Measurements from ENCODE around the gene TPST2. TPM values are rescaled to one million over a fixed set of nuclear protein-coding genes. Genes with fewer than 3 reads are reported as not detected.

Gene TPST2
- polyA plus RNA-seq, 2 of the 4 experiments (the other 2 are of a cell fraction) = 10.3 to 10.5 TPM

DNA sequence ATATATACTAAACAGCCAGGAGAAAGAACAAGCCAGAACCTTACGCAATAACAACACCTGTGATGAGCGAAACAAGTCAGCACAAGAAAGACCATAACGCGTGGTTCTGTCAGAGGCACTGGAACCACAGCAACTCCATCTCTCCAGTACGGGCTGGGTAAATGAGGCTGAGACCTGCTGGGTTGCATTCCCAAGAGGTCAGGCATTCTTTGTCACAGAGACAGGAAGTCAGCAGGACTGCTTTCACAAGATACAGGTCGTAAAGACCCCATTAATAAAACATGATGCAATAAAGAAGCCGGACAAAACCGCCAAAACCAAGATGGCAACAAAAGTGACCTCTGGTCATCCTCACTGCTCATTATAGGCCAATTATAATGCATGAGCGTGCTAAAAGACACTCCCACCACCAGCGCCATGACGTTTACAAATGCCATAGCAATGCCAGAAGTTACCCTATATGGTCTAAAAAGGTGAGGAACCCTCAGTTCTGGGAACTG, 21.7 kb downstream of the TPST2 start:
- Histone ChIP-seq H3K4me2 (no peak overlapping the region), H3K27ac (no peak overlapping the region), H3K4me3 (no peak overlapping the region), H3K4me1 (no peaks in the 10 kb centered on the region), H3K9me3 (no peaks in the 10 kb centered on the region)
- ATAC-seq (no peak), DNase-seq (ENCODE audit: low read depth in 1 of 2, low spot score in 1 of 2) (no peak), FAIRE-seq (no peak)
- CTCF ChIA-PET = no interaction called here
- WGBS (ENCODE audit: missing lambda C conversion rate) = 92% methylated on average over 11 of the region's 11 CpGs
- no peak for TF ChIP-seq PHF8 (IDR thresholded peaks at IDR 0.05; ENCODE audit: borderline replicate concordance, low read depth)
- TF ChIP-seq, protein P1, sequence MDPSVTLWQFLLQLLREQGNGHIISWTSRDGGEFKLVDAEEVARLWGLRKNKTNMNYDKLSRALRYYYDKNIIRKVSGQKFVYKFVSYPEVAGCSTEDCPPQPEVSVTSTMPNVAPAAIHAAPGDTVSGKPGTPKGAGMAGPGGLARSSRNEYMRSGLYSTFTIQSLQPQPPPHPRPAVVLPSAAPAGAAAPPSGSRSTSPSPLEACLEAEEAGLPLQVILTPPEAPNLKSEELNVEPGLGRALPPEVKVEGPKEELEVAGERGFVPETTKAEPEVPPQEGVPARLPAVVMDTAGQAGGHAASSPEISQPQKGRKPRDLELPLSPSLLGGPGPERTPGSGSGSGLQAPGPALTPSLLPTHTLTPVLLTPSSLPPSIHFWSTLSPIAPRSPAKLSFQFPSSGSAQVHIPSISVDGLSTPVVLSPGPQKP (IDR thresholded peaks at IDR 0.05; ENCODE audit: low read depth, low read length) = no peak
- TF ChIP-seq MAZ (IDR thresholded peaks at IDR 0.05; ENCODE audit: borderline replicate concordance, low read depth, low read length) = no peak
- TF ChIP-seq RCOR1 (IDR thresholded peaks at IDR 0.05; ENCODE audit: low read depth, low read length) = no peak
- TF ChIP-seq FOSL2 (IDR thresholded peaks at IDR 0.05) = no peak
- no peak for TF ChIP-seq FOSL2 (CRISPR knock-in tag; IDR thresholded peaks at IDR 0.05)
- TF ChIP-seq SMC3 (IDR thresholded peaks at IDR 0.05) = no peak
- TF ChIP-seq, protein P2, sequence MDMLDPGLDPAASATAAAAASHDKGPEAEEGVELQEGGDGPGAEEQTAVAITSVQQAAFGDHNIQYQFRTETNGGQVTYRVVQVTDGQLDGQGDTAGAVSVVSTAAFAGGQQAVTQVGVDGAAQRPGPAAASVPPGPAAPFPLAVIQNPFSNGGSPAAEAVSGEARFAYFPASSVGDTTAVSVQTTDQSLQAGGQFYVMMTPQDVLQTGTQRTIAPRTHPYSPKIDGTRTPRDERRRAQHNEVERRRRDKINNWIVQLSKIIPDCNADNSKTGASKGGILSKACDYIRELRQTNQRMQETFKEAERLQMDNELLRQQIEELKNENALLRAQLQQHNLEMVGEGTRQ (IDR thresholded peaks at IDR 0.05) = no peak
- TF ChIP-seq MYC (IDR thresholded peaks at IDR 0.05; ENCODE audit: borderline replicate concordance, low read length) = no peak
- TF ChIP-seq, protein P3, sequence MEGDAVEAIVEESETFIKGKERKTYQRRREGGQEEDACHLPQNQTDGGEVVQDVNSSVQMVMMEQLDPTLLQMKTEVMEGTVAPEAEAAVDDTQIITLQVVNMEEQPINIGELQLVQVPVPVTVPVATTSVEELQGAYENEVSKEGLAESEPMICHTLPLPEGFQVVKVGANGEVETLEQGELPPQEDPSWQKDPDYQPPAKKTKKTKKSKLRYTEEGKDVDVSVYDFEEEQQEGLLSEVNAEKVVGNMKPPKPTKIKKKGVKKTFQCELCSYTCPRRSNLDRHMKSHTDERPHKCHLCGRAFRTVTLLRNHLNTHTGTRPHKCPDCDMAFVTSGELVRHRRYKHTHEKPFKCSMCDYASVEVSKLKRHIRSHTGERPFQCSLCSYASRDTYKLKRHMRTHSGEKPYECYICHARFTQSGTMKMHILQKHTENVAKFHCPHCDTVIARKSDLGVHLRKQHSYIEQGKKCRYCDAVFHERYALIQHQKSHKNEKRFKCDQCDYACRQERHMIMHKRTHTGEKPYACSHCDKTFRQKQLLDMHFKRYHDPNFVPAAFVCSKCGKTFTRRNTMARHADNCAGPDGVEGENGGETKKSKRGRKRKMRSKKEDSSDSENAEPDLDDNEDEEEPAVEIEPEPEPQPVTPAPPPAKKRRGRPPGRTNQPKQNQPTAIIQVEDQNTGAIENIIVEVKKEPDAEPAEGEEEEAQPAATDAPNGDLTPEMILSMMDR (IDR thresholded peaks at IDR 0.05) = no peak
- TF ChIP-seq, protein P4, sequence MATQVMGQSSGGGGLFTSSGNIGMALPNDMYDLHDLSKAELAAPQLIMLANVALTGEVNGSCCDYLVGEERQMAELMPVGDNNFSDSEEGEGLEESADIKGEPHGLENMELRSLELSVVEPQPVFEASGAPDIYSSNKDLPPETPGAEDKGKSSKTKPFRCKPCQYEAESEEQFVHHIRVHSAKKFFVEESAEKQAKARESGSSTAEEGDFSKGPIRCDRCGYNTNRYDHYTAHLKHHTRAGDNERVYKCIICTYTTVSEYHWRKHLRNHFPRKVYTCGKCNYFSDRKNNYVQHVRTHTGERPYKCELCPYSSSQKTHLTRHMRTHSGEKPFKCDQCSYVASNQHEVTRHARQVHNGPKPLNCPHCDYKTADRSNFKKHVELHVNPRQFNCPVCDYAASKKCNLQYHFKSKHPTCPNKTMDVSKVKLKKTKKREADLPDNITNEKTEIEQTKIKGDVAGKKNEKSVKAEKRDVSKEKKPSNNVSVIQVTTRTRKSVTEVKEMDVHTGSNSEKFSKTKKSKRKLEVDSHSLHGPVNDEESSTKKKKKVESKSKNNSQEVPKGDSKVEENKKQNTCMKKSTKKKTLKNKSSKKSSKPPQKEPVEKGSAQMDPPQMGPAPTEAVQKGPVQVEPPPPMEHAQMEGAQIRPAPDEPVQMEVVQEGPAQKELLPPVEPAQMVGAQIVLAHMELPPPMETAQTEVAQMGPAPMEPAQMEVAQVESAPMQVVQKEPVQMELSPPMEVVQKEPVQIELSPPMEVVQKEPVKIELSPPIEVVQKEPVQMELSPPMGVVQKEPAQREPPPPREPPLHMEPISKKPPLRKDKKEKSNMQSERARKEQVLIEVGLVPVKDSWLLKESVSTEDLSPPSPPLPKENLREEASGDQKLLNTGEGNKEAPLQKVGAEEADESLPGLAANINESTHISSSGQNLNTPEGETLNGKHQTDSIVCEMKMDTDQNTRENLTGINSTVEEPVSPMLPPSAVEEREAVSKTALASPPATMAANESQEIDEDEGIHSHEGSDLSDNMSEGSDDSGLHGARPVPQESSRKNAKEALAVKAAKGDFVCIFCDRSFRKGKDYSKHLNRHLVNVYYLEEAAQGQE (IDR thresholded peaks at IDR 0.05) = no peak
- no peak for TF ChIP-seq FOXS1 (CRISPR knock-in tag; IDR thresholded peaks at IDR 0.05)
- no peak for TF ChIP-seq BHLHE40 (IDR thresholded peaks at IDR 0.05; ENCODE audit: low read depth, low read length)
- POLR2A ChIA-PET = no interaction called here

DNA sequence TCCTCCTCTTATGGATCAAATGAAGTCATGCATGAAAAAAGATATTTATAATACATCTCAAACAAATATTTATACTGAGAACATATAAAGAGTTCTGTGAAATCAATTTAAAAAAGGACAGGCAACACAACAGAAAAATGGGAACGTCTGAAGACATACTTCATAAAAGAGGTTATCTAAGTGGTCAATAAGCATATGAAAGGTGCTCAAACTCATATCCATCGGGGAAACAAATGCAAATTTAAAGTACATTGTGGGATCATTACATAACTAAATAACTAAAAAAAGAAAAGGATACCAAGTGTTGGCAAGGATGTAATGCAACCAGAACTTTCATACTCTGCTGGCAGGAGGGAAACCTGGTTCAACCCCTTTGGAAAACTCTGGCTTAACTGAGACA, 22.3 kb downstream of the TPST2 start:
- Histone ChIP-seq H3K4me2 (no peak overlapping the region), H3K27ac (no peak overlapping the region), H3K4me3 (no peak overlapping the region), H3K4me1 (no peaks in the 10 kb centered on the region), H3K9me3 (no peaks in the 10 kb centered on the region)
- ChIA-PET CTCF (interaction anchor here (0.9 kb wide), 1 partner anchor 14 kb away, joined by 3 read pairs; no protein-coding TSS in a partner anchor), POLR2A (no interaction called here)
- 68% methylated on average over 2 of the region's 2 CpGs for WGBS (ENCODE audit: missing lambda C conversion rate)
- no peak for FAIRE-seq
- ATAC-seq = no peak
- TF ChIP-seq RAD21 (conservative IDR thresholded peaks at IDR 0.05 in 1 of 2, IDR thresholded peaks at IDR 0.05 in 1 of 2) = no peak
- no peak for TF ChIP-seq NPAS2 (CRISPR knock-in tag; IDR thresholded peaks at IDR 0.05; ENCODE audit: borderline replicate concordance)
- TF ChIP-seq CHD4 (IDR thresholded peaks at IDR 0.05; ENCODE audit: borderline replicate concordance) = no peak
- TF ChIP-seq, protein P5, sequence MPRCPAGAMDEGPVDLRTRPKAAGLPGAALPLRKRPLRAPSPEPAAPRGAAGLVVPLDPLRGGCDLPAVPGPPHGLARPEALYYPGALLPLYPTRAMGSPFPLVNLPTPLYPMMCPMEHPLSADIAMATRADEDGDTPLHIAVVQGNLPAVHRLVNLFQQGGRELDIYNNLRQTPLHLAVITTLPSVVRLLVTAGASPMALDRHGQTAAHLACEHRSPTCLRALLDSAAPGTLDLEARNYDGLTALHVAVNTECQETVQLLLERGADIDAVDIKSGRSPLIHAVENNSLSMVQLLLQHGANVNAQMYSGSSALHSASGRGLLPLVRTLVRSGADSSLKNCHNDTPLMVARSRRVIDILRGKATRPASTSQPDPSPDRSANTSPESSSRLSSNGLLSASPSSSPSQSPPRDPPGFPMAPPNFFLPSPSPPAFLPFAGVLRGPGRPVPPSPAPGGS (IDR thresholded peaks at IDR 0.05) = no peak
- no peak for TF ChIP-seq NR3C1 (IDR thresholded peaks at IDR 0.05)
- TF ChIP-seq, protein P3 (IDR thresholded peaks at IDR 0.05) = no peak
- no peak for TF ChIP-seq CBX2 (IDR thresholded peaks at IDR 0.05; ENCODE audit: borderline replicate concordance, low read depth)
- no peak for TF ChIP-seq EHF (CRISPR knock-in tag; IDR thresholded peaks at IDR 0.05)
- TF ChIP-seq EHMT2 (IDR thresholded peaks at IDR 0.05; ENCODE audit: low read depth) = no peak
- TF ChIP-seq HOXB5 (CRISPR knock-in tag; IDR thresholded peaks at IDR 0.05) = no peak
- no peak for DNase-seq (ENCODE audit: low read depth in 1 of 2, low spot score in 1 of 2)
